HepG2 (cell line): Measurements from ENCODE around the gene PELI3. TPM values are rescaled to one million over a fixed set of nuclear protein-coding genes. Genes with fewer than 3 reads are reported as not detected.

Experiments used
- AHR ChIP-seq: IDR thresholded peaks from 2 replicates; pipeline ENCODE4 v1.6.1; 2018; ENCODE audit warnings: missing genetic modification reagents, missing compliant biosample characterization
- ATF7-NPFF ChIP-seq: sonication (generic); formaldehyde crosslinking; IDR thresholded peaks from 2 replicates; pipeline ENCODE4 v1.8.1; 2023; ENCODE audit warnings: mild to moderate bottlenecking, low read depth, missing genetic modification reagents, moderate library complexity
- ATRX ChIP-seq: sonication (generic); formaldehyde crosslinking; IDR thresholded peaks from 2 replicates; pipeline ENCODE4 v1.4.0; 2020; ENCODE audit warnings: missing genetic modification reagents, borderline replicate concordance
- HNF4A ChIP-seq: sonication (generic); formaldehyde crosslinking; IDR thresholded peaks from 2 replicates; pipeline ENCODE4 v1.4.0; 2020; ENCODE audit warnings: missing genetic modification reagents
- KMT2A ChIP-seq: sonication (generic); formaldehyde crosslinking; IDR thresholded peaks from 2 replicates; pipeline ENCODE4 v1.4.0; 2020; ENCODE audit warnings: missing genetic modification reagents
- MAFK ChIP-seq, 2 experiments: IDR thresholded peaks in 1 of 2; conservative IDR thresholded peaks in 1 of 2; 2 replicates each; pipeline ENCODE4 v1.6.1; 2011; ENCODE audit warnings: improper control_type of control experiment in 2 of 2, low read length in 2 of 2
- NFKB2 ChIP-seq: sonication (generic); formaldehyde crosslinking; IDR thresholded peaks from 2 replicates; pipeline ENCODE4 v1.4.0; 2020; ENCODE audit warnings: missing genetic modification reagents, borderline replicate concordance
- NR2F6 ChIP-seq, 2 experiments: IDR thresholded peaks; 2 replicates each; pipeline ENCODE4 v1.6.1; 2016; ENCODE audit warnings: antibody characterized with exemption in 1 of 2, mild to moderate bottlenecking in 1 of 2
- PHF8 ChIP-seq: sonication (generic); formaldehyde crosslinking; IDR thresholded peaks from 2 replicates; pipeline ENCODE4 v1.5.0; 2020; ENCODE audit warnings: missing genetic modification reagents
- PRMT3 ChIP-seq: sonication (generic); formaldehyde crosslinking; IDR thresholded peaks from 2 replicates; pipeline ENCODE4 v1.8.1; 2022; ENCODE audit warnings: low read depth, mild to moderate bottlenecking, moderate library complexity, missing genetic modification reagents, borderline replicate concordance
- SMAD3 ChIP-seq: sonication (generic); formaldehyde crosslinking; IDR thresholded peaks from 2 replicates; pipeline ENCODE4 v1.4.0; 2020; ENCODE audit warnings: missing genetic modification reagents
- STAT5B ChIP-seq: sonication (generic); formaldehyde crosslinking; IDR thresholded peaks from 2 replicates; pipeline ENCODE4 v1.4.0; 2020; ENCODE audit warnings: missing genetic modification reagents
- ZKSCAN5 ChIP-seq: sonication (generic); formaldehyde crosslinking; IDR thresholded peaks from 2 replicates; pipeline ENCODE4 v1.5.1; 2020; ENCODE audit warnings: mild to moderate bottlenecking, missing genetic modification reagents
- ZNF607 ChIP-seq: sonication (generic); formaldehyde crosslinking; IDR thresholded peaks from 2 replicates; pipeline ENCODE4 v1.5.1; 2020; ENCODE audit warnings: missing genetic modification reagents, mild to moderate bottlenecking, borderline replicate concordance
- polyA plus RNA-seq, 8 experiments: library from polyadenylated mRNA; depleted of rRNA in 3 of 8; stranded (reverse) in 7 of 8; unstranded in 1 of 8; fragments of >200 nt; fragmentation: Illumina TruSeq in 4 of 8; extraction: Trizol in 4 of 8; gene quantifications; 2 replicates each; pipeline versions ENCODE4 v1.2.1 to v1.2.3, GENCODE V29; 2011 to 2016; ENCODE audit warnings: low read depth in 4 of 8, missing spikeins in 1 of 8, mixed read lengths in 1 of 8; ENCODE audit not compliant: insufficient read depth in 1 of 8
- total RNA-seq, 5 experiments: library from RNA; depleted of rRNA; stranded (reverse); fragments of >200 nt; fragmentation: Illumina TruSeq; extraction: Trizol; gene quantifications; 2 replicates each; pipeline ENCODE4 v1.2.3, GENCODE V29; 2016; ENCODE audit warnings: low read depth in 1 of 5
- TF ChIP-seq, protein P1 (sequence below): sonication (generic); formaldehyde crosslinking; IDR thresholded peaks from 2 replicates; pipeline ENCODE4 v1.8.1; 2022; ENCODE audit warnings: low read depth, mild to moderate bottlenecking, missing genetic modification reagents
- TF ChIP-seq, protein P2 (sequence below): sonication (generic); formaldehyde crosslinking; IDR thresholded peaks from 2 replicates; pipeline ENCODE4 v1.5.1; 2020; ENCODE audit warnings: mild to moderate bottlenecking, missing genetic modification reagents
- TF ChIP-seq, protein P3 (sequence below): sonication (generic); formaldehyde crosslinking; IDR thresholded peaks from 2 replicates; pipeline ENCODE4 v1.8.0; 2023; ENCODE audit warnings: mild to moderate bottlenecking, missing genetic modification reagents
- TF ChIP-seq, protein P4 (sequence below): sonication (generic); formaldehyde crosslinking; IDR thresholded peaks from 2 replicates; pipeline ENCODE4 v1.4.0; 2020; ENCODE audit warnings: missing genetic modification reagents; ENCODE audit errors: not compliant biosample characterization

PELI3 gene
- total and polyA plus RNA-seq, 2 of the 13 experiments (the other 11 are each of a cell fraction or from before 2014, with no cell fraction given), result 2.0 to 4.0 TPM

DNA sequence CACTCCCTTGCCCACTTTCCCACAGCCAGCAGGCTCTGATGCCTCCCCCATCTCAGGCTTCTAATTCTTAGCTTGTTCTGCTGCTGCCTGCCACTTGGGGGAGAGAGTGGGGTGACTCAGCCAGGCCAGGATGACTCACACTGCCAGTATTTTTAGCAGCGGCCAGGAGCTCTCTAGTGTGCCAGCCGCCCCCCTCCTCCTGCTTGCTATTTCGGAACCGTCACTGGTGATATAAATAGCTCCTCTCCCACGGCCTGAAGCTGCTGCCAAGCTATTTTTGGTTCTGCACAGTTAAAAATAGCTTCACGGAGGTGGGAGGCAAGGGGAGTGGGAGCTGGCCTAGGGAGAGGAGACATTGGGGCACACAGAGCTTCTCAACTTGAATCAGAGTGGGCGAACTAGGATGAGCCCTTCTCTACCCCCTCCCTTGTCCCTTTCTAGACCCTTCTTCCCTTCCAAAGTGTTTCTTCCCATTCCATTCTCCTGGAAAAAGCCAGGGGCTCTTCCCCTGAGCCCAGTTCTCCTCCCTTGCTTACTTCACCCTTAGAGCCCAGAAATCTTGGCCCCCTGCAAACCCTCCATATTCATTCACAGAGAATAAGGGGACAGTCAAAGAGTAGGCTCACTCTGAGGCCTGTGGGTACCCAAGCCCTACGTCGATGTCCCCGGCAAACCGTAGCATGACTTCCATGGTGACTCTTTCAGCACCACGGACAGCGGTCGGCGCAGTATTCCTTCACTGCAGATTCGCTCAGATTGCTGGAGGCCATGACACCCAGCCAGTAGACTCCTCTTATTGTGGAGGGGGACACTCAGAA, 48.3 kb upstream of the PELI3 start (continued):
- peak; percentile 58; the same call in 1 of the 2 replicates for TF ChIP-seq PRMT3
- TF ChIP-seq, protein P1, sequence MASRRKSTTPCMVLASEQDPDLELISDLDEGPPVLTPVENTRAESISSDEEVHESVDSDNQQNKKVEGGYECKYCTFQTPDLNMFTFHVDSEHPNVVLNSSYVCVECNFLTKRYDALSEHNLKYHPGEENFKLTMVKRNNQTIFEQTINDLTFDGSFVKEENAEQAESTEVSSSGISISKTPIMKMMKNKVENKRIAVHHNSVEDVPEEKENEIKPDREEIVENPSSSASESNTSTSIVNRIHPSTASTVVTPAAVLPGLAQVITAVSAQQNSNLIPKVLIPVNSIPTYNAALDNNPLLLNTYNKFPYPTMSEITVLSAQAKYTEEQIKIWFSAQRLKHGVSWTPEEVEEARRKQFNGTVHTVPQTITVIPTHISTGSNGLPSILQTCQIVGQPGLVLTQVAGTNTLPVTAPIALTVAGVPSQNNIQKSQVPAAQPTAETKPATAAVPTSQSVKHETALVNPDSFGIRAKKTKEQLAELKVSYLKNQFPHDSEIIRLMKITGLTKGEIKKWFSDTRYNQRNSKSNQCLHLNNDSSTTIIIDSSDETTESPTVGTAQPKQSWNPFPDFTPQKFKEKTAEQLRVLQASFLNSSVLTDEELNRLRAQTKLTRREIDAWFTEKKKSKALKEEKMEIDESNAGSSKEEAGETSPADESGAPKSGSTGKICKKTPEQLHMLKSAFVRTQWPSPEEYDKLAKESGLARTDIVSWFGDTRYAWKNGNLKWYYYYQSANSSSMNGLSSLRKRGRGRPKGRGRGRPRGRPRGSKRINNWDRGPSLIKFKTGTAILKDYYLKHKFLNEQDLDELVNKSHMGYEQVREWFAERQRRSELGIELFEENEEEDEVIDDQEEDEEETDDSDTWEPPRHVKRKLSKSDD, result peak; percentile 64; the same call in 1 of the 2 replicates
- TF ChIP-seq SMAD3 (CRISPR knock-in tag), result peak; percentile 98
- peak; percentile 76; the same call in 1 of the 2 replicates for TF ChIP-seq ZNF607 (CRISPR knock-in tag)
- no peak for TF ChIP-seq NR2F6 (IDR thresholded peaks at IDR 0.05)
- peak; percentile 44; the same call in 1 of the 2 replicates for TF ChIP-seq NR2F6 (CRISPR knock-in tag; IDR thresholded peaks at IDR 0.05)
- TF ChIP-seq, protein P2, sequence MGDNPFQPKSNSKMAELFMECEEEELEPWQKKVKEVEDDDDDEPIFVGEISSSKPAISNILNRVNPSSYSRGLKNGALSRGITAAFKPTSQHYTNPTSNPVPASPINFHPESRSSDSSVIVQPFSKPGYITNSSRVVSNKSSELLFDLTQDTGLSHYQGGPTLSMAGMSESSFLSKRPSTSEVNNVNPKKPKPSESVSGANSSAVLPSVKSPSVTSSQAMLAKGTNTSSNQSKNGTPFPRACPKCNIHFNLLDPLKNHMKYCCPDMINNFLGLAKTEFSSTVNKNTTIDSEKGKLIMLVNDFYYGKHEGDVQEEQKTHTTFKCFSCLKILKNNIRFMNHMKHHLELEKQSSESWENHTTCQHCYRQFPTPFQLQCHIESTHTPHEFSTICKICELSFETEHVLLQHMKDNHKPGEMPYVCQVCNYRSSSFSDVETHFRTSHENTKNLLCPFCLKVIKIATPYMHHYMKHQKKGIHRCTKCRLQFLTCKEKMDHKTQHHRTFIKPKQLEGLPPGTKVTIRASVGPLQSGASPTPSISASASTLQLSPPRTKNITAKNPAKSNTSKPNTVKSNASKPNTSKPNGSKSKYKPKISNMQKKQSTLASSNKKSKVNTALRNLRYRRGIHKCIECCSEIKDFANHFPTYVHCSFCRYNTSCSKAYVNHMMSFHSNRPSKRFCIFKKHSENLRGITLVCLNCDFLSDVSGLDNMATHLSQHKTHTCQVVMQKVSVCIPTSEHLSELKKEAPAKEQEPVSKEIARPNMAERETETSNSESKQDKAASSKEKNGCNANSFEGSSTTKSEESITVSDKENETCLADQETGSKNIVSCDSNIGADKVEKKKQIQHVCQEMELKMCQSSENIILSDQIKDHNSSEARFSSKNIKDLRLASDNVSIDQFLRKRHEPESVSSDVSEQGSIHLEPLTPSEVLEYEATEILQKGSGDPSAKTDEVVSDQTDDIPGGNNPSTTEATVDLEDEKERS (CRISPR knock-in tag), result peak; percentile 76; the same call in 1 of the 2 replicates
- TF ChIP-seq STAT5B, result peak; percentile 80; the same call in 1 of the 2 replicates
- no peak for TF ChIP-seq HNF4A (CRISPR knock-in tag)
- no peak for TF ChIP-seq ATF7-NPFF (CRISPR knock-in tag)
- TF ChIP-seq, protein P3, sequence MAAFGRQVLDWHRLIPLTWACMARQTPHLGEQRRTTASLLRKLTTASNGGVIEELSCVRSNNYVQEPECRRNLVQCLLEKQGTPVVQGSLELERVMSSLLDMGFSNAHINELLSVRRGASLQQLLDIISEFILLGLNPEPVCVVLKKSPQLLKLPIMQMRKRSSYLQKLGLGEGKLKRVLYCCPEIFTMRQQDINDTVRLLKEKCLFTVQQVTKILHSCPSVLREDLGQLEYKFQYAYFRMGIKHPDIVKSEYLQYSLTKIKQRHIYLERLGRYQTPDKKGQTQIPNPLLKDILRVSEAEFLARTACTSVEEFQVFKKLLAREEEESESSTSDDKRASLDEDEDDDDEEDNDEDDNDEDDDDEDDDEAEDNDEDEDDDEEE (CRISPR knock-in tag), result no peak
- TF ChIP-seq ZKSCAN5 (CRISPR knock-in tag), result 0 out of 2 replicates have a peak, but pooled peaks have one; percentile 36
- TF ChIP-seq NFKB2 (CRISPR knock-in tag), result peak; percentile 87
- TF ChIP-seq ATRX (CRISPR knock-in tag), result 0 out of 2 replicates have a peak, but pooled peaks have one; percentile 65
- TF ChIP-seq MAFK (conservative IDR thresholded peaks at IDR 0.05 in 1 of 2, IDR thresholded peaks at IDR 0.05 in 1 of 2; ENCODE audit: low read length in 2 of 2), result no peak
- TF ChIP-seq, protein P4, sequence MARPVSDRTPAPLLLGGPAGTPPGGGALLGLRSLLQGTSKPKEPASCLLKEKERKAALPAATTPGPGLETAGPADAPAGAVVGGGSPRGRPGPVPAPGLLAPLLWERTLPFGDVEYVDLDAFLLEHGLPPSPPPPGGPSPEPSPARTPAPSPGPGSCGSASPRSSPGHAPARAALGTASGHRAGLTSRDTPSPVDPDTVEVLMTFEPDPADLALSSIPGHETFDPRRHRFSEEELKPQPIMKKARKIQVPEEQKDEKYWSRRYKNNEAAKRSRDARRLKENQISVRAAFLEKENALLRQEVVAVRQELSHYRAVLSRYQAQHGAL, result peak; percentile 31
- TF ChIP-seq PHF8, result no peak
- no peak for TF ChIP-seq KMT2A (CRISPR knock-in tag)
- TF ChIP-seq AHR (CRISPR knock-in tag), result 0 out of 2 replicates have a peak, but pooled peaks have one; percentile 68
